ENCODE data around the gene FGF3. TPM values are rescaled to one million over a fixed set of nuclear protein-coding genes. Genes with fewer than 3 reads are reported as not detected.

Gene FGF3
- total RNA-seq, 1 donor: not detected

GRCh38 chr11:69836401-69836800, 17.2 kb upstream of the FGF3 start:
- Histone ChIP-seq H3K27me3 (ENCODE audit: insufficient read depth, low read length) (peaks cover 10% of the 10 kb centered on the region), H3K9me3 (ENCODE audit: low read depth, low read length) (no peaks in the 10 kb centered on the region), H3K4me1 (ENCODE audit: insufficient read depth, low read length) (no peaks in the 10 kb centered on the region), H3K4me3 (ENCODE audit: low read length) (no peak overlapping the region)

- no peaks in the 10 kb centered on the region for H3K4me1 ChIP-seq (ENCODE audit: insufficient read depth, low read length)
- no peaks in the 10 kb centered on the region for H3K9me3 ChIP-seq (ENCODE audit: low read depth, low read length)
- peaks cover 10% of the 10 kb centered on the region for H3K27me3 ChIP-seq (ENCODE audit: insufficient read depth, low read length)
- H3K4me3 ChIP-seq (ENCODE audit: low read length): no peak overlapping the region
These were observed 15.9 kb upstream of the FGF3 start for GRCh38 chr11:69834811-69835800.

- Histone ChIP-seq H3K27me3 (ENCODE audit: insufficient read depth, low read length) (peaks cover 10% of the 10 kb centered on the region), H3K4me3 (ENCODE audit: low read length) (no peak overlapping the region), H3K9me3 (ENCODE audit: low read depth, low read length) (no peaks in the 10 kb centered on the region), H3K4me1 (ENCODE audit: insufficient read depth, low read length) (no peaks in the 10 kb centered on the region)
These were observed 15.0 kb upstream of the FGF3 start for GRCh38 chr11:69834251-69834650.

GRCh38 chr11:69832561-69833413, 13.6 kb upstream of the FGF3 start:
- Histone ChIP-seq H3K4me1 (ENCODE audit: insufficient read depth, low read length) (no peaks in the 10 kb centered on the region), H3K27me3 (ENCODE audit: insufficient read depth, low read length) (peaks cover 10% of the 10 kb centered on the region), H3K9me3 (ENCODE audit: low read depth, low read length) (no peaks in the 10 kb centered on the region), H3K4me3 (ENCODE audit: low read length) (no peak overlapping the region)

- Histone ChIP-seq H3K4me3 (ENCODE audit: low read length) (no peak overlapping the region), H3K27me3 (ENCODE audit: insufficient read depth, low read length) (peaks cover 10% of the 10 kb centered on the region), H3K4me1 (ENCODE audit: insufficient read depth, low read length) (no peaks in the 10 kb centered on the region), H3K9me3 (ENCODE audit: low read depth, low read length) (no peaks in the 10 kb centered on the region)
These were observed 12.8 kb upstream of the FGF3 start for GRCh38 chr11:69831985-69832384.

GRCh38 chr11:69830086-69830485, 10.9 kb upstream of the FGF3 start:
- H3K9me3 ChIP-seq (ENCODE audit: low read depth, low read length): no peaks in the 10 kb centered on the region
- H3K4me1 ChIP-seq (ENCODE audit: insufficient read depth, low read length): no peaks in the 10 kb centered on the region
- H3K4me3 ChIP-seq (ENCODE audit: low read length): no peak overlapping the region
- peaks cover 4% of the 10 kb centered on the region for H3K27me3 ChIP-seq (ENCODE audit: insufficient read depth, low read length)

- Histone ChIP-seq H3K4me3 (ENCODE audit: low read length) (no peak overlapping the region), H3K27me3 (ENCODE audit: insufficient read depth, low read length) (no peaks in the 10 kb centered on the region), H3K4me1 (ENCODE audit: insufficient read depth, low read length) (no peaks in the 10 kb centered on the region), H3K9me3 (ENCODE audit: low read depth, low read length) (no peaks in the 10 kb centered on the region)
These were observed 9.7 kb upstream of the FGF3 start for GRCh38 chr11:69828971-69829344.

GRCh38 chr11:69828276-69828970, 9.2 kb upstream of the FGF3 start:
- no peaks in the 10 kb centered on the region for H3K9me3 ChIP-seq (ENCODE audit: low read depth, low read length)
- no peaks in the 10 kb centered on the region for H3K4me1 ChIP-seq (ENCODE audit: insufficient read depth, low read length)
- H3K27me3 ChIP-seq (ENCODE audit: insufficient read depth, low read length): no peaks in the 10 kb centered on the region
- H3K4me3 ChIP-seq (ENCODE audit: low read length): no peak overlapping the region

- Histone ChIP-seq H3K4me1 (ENCODE audit: insufficient read depth, low read length) (no peaks in the 10 kb centered on the region), H3K27me3 (ENCODE audit: insufficient read depth, low read length) (no peaks in the 10 kb centered on the region), H3K4me3 (ENCODE audit: low read length) (no peak overlapping the region), H3K9me3 (ENCODE audit: low read depth, low read length) (no peaks in the 10 kb centered on the region)
These were observed 7.6 kb upstream of the FGF3 start for GRCh38 chr11:69826773-69827172.

GRCh38 chr11:69825941-69826340, 6.7 kb upstream of the FGF3 start:
- no peaks in the 10 kb centered on the region for H3K4me1 ChIP-seq (ENCODE audit: insufficient read depth, low read length)
- no peak overlapping the region for H3K4me3 ChIP-seq (ENCODE audit: low read length)
- H3K27me3 ChIP-seq (ENCODE audit: insufficient read depth, low read length): no peaks in the 10 kb centered on the region
- no peaks in the 10 kb centered on the region for H3K9me3 ChIP-seq (ENCODE audit: low read depth, low read length)

- H3K4me3 ChIP-seq (ENCODE audit: low read length): no peak overlapping the region
- H3K9me3 ChIP-seq (ENCODE audit: low read depth, low read length): no peaks in the 10 kb centered on the region
- no peaks in the 10 kb centered on the region for H3K27me3 ChIP-seq (ENCODE audit: insufficient read depth, low read length)
- H3K4me1 ChIP-seq (ENCODE audit: insufficient read depth, low read length): no peaks in the 10 kb centered on the region
These were observed 6.0 kb upstream of the FGF3 start for GRCh38 chr11:69825037-69825834.

GRCh38 chr11:69823641-69824265, 4.5 kb upstream of the FGF3 start:
- Histone ChIP-seq H3K9me3 (ENCODE audit: low read depth, low read length) (no peaks in the 10 kb centered on the region), H3K4me1 (ENCODE audit: insufficient read depth, low read length) (no peaks in the 10 kb centered on the region), H3K27me3 (ENCODE audit: insufficient read depth, low read length) (peaks cover 4% of the 10 kb centered on the region), H3K4me3 (ENCODE audit: low read length) (no peak overlapping the region)

GRCh38 chr11:69822676-69823494, 3.7 kb upstream of the FGF3 start:
- no peak overlapping the region for H3K4me3 ChIP-seq (ENCODE audit: low read length)
- H3K4me1 ChIP-seq (ENCODE audit: insufficient read depth, low read length): no peaks in the 10 kb centered on the region
- no peaks in the 10 kb centered on the region for H3K9me3 ChIP-seq (ENCODE audit: low read depth, low read length)
- peaks cover 4% of the 10 kb centered on the region for H3K27me3 ChIP-seq (ENCODE audit: insufficient read depth, low read length)

All from mononuclear cell (primary cell).